ENCODE measurements around the gene GPER1. TPM values are rescaled to one million over a fixed set of nuclear protein-coding genes. Genes with fewer than 3 reads are reported as not detected.

Gene GPER1
- total RNA-seq, 1 experiment from 2014 or later: 0.28 TPM

- H3K4me1 Mint-ChIP-seq (ENCODE audit: insufficient read depth, unreplicated experiment): no peaks in the 10 kb centered on the region
- no peak overlapping the region for H3K27ac Mint-ChIP-seq (ENCODE audit: low read depth, unreplicated experiment)
- H3K27me3 Mint-ChIP-seq (ENCODE audit: insufficient read depth, unreplicated experiment): no peaks in the 10 kb centered on the region
- H3K36me3 Mint-ChIP-seq (ENCODE audit: insufficient read depth, unreplicated experiment): peaks cover 4% of the 10 kb centered on the region
- POLR2A ChIA-PET: no interaction called here
- CTCF ChIA-PET: interaction anchor here (1.2 to 2.3 kb wide), 2 partner anchors 15 to 66 kb away, joined by 4 to 9 read pairs; partner anchors contain the start of gene GPR146
- intact Hi-C loops (cut with micrococcal nuclease): no loop called here
- no TSS peak for BruUV-seq (replicated peaks)
- H3K4me3 Mint-ChIP-seq (ENCODE audit: unreplicated experiment): no peak overlapping the region
- TF ChIP-seq CTCF (IDR thresholded peaks at IDR 0.05; ENCODE audit: unreplicated experiment): no peak
- no peaks in the 10 kb centered on the region for H3K9me3 Mint-ChIP-seq (ENCODE audit: unreplicated experiment)
- DNase-seq (ENCODE audit: unreplicated experiment): no peak
Measured at GRCh38 chr7:1059200-1060091, 28.5 kb upstream of the GPER1 start.

- ChIA-PET POLR2A (no interaction called here), CTCF (interaction anchor here (0.6 to 2.3 kb wide), 3 partner anchors 16 to 68 kb away, joined by 5 to 9 read pairs (median 8); partner anchors contain the start of gene GPR146)
- intact Hi-C loops (cut with micrococcal nuclease): no loop called here
- DNase-seq (ENCODE audit: unreplicated experiment): no peak
- TF ChIP-seq CTCF (IDR thresholded peaks at IDR 0.05; ENCODE audit: unreplicated experiment): no peak
- Mint-ChIP-seq H3K27ac (ENCODE audit: low read depth, unreplicated experiment) (no peak overlapping the region), H3K27me3 (ENCODE audit: insufficient read depth, unreplicated experiment) (no peaks in the 10 kb centered on the region), H3K9me3 (ENCODE audit: unreplicated experiment) (no peaks in the 10 kb centered on the region), H3K4me3 (ENCODE audit: unreplicated experiment) (no peak overlapping the region), H3K4me1 (ENCODE audit: insufficient read depth, unreplicated experiment) (no peaks in the 10 kb centered on the region), H3K36me3 (ENCODE audit: insufficient read depth, unreplicated experiment) (peaks cover 4% of the 10 kb centered on the region)
- no TSS peak for BruUV-seq (replicated peaks)
Measured at GRCh38 chr7:1060315-1061072, 27.4 kb upstream of the GPER1 start.

GRCh38 chr7:1061180-1061579, 26.7 kb upstream of the GPER1 start:
- no TSS peak for BruUV-seq (replicated peaks)
- H3K9me3 Mint-ChIP-seq (ENCODE audit: unreplicated experiment): no peaks in the 10 kb centered on the region
- no peak overlapping the region for H3K27ac Mint-ChIP-seq (ENCODE audit: low read depth, unreplicated experiment)
- TF ChIP-seq CTCF (IDR thresholded peaks at IDR 0.05; ENCODE audit: unreplicated experiment): no peak
- H3K36me3 Mint-ChIP-seq (ENCODE audit: insufficient read depth, unreplicated experiment): peaks cover 4% of the 10 kb centered on the region
- DNase-seq (ENCODE audit: unreplicated experiment): no peak
- H3K27me3 Mint-ChIP-seq (ENCODE audit: insufficient read depth, unreplicated experiment): no peaks in the 10 kb centered on the region
- ChIA-PET POLR2A (no interaction called here), CTCF (interaction anchor here (0.6 to 2.3 kb wide), 4 partner anchors 17 to 69 kb away, joined by 3 to 9 read pairs (median 6); partner anchors contain the start of gene GPR146)
- intact Hi-C loops (cut with micrococcal nuclease): no loop called here
- no peak overlapping the region for H3K4me3 Mint-ChIP-seq (ENCODE audit: unreplicated experiment)
- no peaks in the 10 kb centered on the region for H3K4me1 Mint-ChIP-seq (ENCODE audit: insufficient read depth, unreplicated experiment)

All from MCF 10A (cell line).